Body of pancreas (tissue), 4 donors: ENCODE results near the gene HSD17B8.

Source experiments
- CTCF ChIP-seq, 7 experiments: fragments of 450-650 bp in 4 of 7; fragments of 200-600 bp in 3 of 7; sonication (generic) in 3 of 7; IDR thresholded peaks; one replicate each; pipeline ENCODE4 v1.5.1; 2016 to 2019; ENCODE audit warnings: antibody characterized with exemption in 7 of 7
- POLR2A ChIP-seq, 3 donors: fragments of 450-650 bp; IDR thresholded peaks; one replicate each; pipeline ENCODE4 v1.6.1; 2016; ENCODE audit warnings: antibody characterized with exemption in 3 of 3, mild to moderate bottlenecking in 2 of 3

GRCh38 chr6:33168284-33168601 is 36.2 kb upstream of the HSD17B8 start:
- TF ChIP-seq CTCF (IDR thresholded peaks at IDR 0.05) (no peak), POLR2A (IDR thresholded peaks at IDR 0.05) (no peak)
